GM19468 (cell line): ENCODE results near the gene MED9.

ENCODE experiments used
- ATAC-seq: cut with Tn5 transposase; IDR thresholded peaks from one replicate; pipeline ENCODE4 v1.9.1; 2021; ENCODE audit warnings: mild to moderate bottlenecking, moderate library complexity, moderate number of reproducible peaks; ENCODE audit not compliant: unreplicated experiment; ENCODE audit errors: extremely low read depth

The MED9 gene

GRCh38 chr17:17500999-17501605 lies 24.3 kb downstream of the MED9 start:
- ATAC-seq = no peak

- no peak for ATAC-seq
Measured at GRCh38 chr17:17502741-17503565, 26.2 kb downstream of the MED9 start.

- no peak for ATAC-seq
Measured at GRCh38 chr17:17503566-17504130, 26.8 kb downstream of the MED9 start.

- no peak for ATAC-seq
Measured at GRCh38 chr17:17504341-17505140, 27.7 kb downstream of the MED9 start.

DNA sequence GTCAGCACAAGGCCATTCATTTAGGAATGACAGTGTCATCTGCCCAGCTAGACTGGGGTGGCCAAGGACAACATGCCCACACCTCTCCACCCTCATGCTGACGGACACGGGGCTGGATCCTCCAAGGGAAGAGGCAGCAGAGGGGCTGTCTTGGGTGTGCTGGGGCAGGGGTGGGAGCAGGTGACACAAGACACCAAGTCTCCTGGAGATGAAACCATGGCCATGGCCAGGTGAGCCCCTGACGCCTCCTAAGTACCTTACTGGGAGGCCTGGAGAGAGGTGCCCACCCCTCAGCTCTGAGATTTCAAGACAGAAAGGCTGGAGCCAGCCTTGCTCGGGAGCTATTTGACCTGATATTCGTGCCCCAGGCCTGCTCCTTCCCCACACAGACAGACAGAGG lies 28.4 kb downstream of the MED9 start:
- no peak for ATAC-seq

DNA sequence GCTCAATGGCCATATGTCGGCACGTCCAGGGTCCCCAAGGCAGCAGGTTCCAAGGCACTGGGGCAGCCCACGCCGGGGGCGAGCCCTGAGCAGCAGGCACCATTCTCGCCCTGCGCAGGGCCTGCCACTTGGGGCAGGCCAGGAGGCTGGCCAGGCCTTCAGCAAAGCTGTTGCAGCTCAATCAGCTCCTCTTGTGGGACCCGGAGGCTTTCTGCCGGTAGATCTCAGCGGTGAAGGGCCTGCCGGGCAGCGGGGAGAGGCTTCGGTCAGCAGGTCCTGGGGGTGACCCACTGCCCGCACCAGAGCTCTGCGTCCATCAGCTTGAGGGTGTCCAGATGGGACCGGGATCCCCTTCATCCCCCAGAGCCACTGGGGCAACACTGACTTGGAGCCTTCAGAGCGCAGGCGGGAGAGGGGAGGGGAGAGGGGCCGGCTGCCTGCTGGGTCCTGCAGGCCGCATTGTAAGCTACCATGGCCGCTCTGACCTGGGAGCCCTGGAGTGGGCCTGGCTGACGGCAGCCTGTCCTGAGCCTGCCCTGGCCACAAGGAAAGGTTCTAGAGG lies 28.9 kb downstream of the MED9 start:
- no peak for ATAC-seq

DNA sequence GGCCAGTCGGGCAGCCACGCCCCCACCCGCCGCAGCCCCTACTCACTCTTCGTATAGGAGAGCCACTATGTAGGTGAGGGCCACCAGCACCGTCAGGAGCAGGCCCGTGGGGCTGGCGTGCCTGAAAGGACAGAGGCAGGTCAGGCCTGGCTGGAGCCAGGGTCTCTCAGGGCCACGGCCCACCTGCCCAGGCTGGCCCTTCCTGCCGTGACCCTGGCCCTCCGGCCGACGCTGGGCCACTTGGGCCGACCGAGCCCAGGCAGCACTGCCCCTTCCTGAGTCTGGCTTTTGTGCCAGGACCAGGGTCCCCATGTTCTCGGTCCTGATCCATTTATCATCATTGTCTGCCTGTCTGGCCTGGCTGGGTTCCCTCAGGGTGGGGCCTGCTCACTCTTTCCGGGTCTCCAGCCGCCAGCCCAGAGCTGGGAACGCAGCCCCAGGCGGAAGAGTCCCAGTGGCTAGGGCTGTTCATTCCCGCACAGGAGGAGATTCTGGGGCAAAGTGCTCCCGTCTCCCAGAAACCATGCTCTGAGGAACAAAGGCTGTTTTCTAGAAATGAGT lies 29.5 kb downstream of the MED9 start:
- no peak for ATAC-seq

- no peak for ATAC-seq
Measured at GRCh38 chr17:17506893-17507464, 30.2 kb downstream of the MED9 start.

GRCh38 chr17:17507465-17508011 lies 30.7 kb downstream of the MED9 start:
- ATAC-seq = no peak

- no peak for ATAC-seq
Measured at GRCh38 chr17:17508019-17508535, 31.3 kb downstream of the MED9 start.

GRCh38 chr17:17508646-17509591 lies 32.1 kb downstream of the MED9 start:
- ATAC-seq = no peak

DNA sequence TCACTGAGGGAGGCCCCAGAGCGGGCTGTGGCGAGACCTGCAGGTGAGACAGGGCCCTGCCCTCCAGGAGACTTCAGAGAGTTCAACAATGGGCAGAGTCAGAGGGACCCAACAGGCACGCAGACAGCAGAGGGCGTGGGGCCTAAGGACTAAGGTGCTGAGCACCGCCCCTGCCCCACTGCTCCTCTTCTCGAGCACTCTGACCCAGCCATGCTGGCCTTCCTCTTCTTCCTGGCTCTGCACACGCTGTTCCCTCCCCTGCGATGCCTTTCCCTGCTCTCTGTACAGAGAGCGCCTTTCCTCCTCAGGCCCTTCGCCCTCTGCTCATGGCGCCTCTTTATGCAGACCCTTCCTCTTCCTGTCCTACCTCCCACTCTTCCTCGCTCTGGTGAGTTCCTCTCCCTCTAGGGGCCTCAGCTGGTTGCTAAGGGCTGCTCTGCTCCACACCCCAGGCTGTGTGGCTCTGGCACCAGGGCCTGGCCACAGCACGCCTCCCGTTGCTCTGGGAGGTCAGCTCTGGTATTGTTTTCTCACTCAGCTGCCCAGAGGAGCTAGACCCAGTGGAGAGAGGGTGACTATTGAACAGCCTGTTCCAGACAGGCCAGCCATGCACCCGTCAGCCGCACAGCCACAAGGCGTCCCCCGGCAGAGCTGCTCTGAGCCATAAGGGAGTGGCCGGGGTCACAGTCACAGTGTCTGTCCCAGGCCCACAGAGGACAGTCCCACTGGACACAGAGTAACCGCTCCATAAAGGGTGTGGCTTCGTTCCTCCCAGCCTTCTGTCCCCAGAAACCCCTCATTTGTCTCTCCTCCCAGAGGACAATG lies 33.0 kb downstream of the MED9 start:
- ATAC-seq = no peak

DNA sequence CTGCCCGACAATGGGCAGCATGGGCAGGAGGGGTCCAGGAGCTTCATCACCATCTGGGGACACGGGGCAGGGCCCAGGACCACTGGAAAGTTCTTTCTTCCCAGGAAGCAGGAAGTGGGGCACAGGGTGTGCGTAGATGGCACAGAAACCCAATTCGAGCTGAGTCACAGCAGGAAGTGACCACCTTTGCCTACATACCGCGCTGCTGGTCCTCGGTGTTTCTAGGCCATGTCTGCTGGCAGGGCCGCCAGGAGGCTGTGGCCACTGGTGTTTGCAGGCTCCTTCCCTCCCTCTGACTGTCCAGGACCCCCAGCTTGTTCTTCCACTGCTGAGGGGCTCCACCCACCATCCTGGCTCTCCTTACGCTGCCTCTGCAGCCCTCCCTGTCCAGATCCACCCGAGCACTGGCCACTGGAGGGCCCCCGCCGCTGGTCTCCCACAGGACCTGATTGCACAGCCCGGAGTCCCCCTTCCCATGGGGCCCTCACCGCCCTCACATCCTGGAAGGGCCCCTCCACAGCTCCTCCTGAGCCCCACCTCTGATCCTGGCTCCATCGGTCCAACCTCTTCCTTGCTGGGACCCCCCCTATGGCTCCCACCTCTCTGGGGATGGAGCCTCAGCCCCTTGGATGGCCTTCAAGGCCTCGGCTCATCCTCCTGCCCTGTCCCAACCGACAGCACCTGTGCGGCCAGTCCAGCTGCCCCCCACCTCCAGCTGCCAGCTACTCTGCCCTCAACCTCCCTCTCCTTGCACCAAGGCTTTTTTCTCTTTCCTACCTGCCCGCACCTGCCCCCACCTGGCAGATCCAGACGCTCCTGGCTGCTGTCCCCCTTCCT lies 33.9 kb downstream of the MED9 start:
- no peak for ATAC-seq

- no peak for ATAC-seq
Measured at GRCh38 chr17:17511293-17511741, 34.5 kb downstream of the MED9 start.

GRCh38 chr17:17511881-17512858 lies 35.4 kb downstream of the MED9 start:
- no peak for ATAC-seq
